ENCODE measurements around the gene CTNNBL1.

Gene CTNNBL1

GRCh38 chr20:37904008-37904642 lies 210.3 kb downstream of the CTNNBL1 start:
- DNase-seq (ENCODE audit: low spot score) = no peak
- in situ Hi-C loops (cut with MboI; ENCODE audit: low sequenced_read_pairs, unreplicated experiment) = loop anchor here (25.0 kb wide), 1 partner anchor 308 kb away; no protein-coding TSS in a partner anchor
- TF ChIP-seq CTCF (IDR thresholded peaks at IDR 0.05; ENCODE audit: borderline replicate concordance, control extremely low read depth, extremely low read depth, insufficient read depth, missing control alignments) = no peak

- no peak for TF ChIP-seq CTCF (IDR thresholded peaks at IDR 0.05; ENCODE audit: borderline replicate concordance, control extremely low read depth, extremely low read depth, insufficient read depth, missing control alignments)
- in situ Hi-C loops (cut with MboI; ENCODE audit: low sequenced_read_pairs, unreplicated experiment) = loop anchor here (25.0 kb wide), 1 partner anchor 307 kb away; no protein-coding TSS in a partner anchor
- DNase-seq (ENCODE audit: low spot score) = no peak
Observed at GRCh38 chr20:37904845-37905373, 211.1 kb downstream of the CTNNBL1 start.

GRCh38 chr20:37905671-37906613 lies 212.1 kb downstream of the CTNNBL1 start:
- DNase-seq (ENCODE audit: low spot score) = no peak
- no peak for TF ChIP-seq CTCF (IDR thresholded peaks at IDR 0.05; ENCODE audit: borderline replicate concordance, control extremely low read depth, extremely low read depth, insufficient read depth, missing control alignments)
- in situ Hi-C loops (cut with MboI; ENCODE audit: low sequenced_read_pairs, unreplicated experiment) = loop anchor here (25.0 kb wide), 1 partner anchor 306 kb away; no protein-coding TSS in a partner anchor

GRCh38 chr20:37907330-37907676 lies 213.5 kb downstream of the CTNNBL1 start:
- TF ChIP-seq CTCF (IDR thresholded peaks at IDR 0.05; ENCODE audit: borderline replicate concordance, control extremely low read depth, extremely low read depth, insufficient read depth, missing control alignments) = no peak
- in situ Hi-C loops (cut with MboI; ENCODE audit: low sequenced_read_pairs, unreplicated experiment) = loop anchor here (25.0 kb wide), 1 partner anchor 305 kb away; no protein-coding TSS in a partner anchor
- DNase-seq (ENCODE audit: low spot score) = no peak

GRCh38 chr20:37907677-37908401 lies 214.0 kb downstream of the CTNNBL1 start:
- in situ Hi-C loops (cut with MboI; ENCODE audit: low sequenced_read_pairs, unreplicated experiment) = loop anchor here (25.0 kb wide), 1 partner anchor 304 kb away; no protein-coding TSS in a partner anchor
- TF ChIP-seq CTCF (IDR thresholded peaks at IDR 0.05; ENCODE audit: borderline replicate concordance, control extremely low read depth, extremely low read depth, insufficient read depth, missing control alignments) = no peak
- DNase-seq (ENCODE audit: low spot score) = no peak

GRCh38 chr20:37911261-37911660 lies 217.4 kb downstream of the CTNNBL1 start:
- TF ChIP-seq CTCF (IDR thresholded peaks at IDR 0.05; ENCODE audit: borderline replicate concordance, control extremely low read depth, extremely low read depth, insufficient read depth, missing control alignments) = no peak
- no peak for DNase-seq (ENCODE audit: low spot score)
- in situ Hi-C loops (cut with MboI; ENCODE audit: low sequenced_read_pairs, unreplicated experiment) = loop anchor here (25.0 kb wide), 1 partner anchor 301 kb away; no protein-coding TSS in a partner anchor

Measured in GM13976 (cell line).